ENCODE data around the gene SLIT3.

The SLIT3 gene

DNA sequence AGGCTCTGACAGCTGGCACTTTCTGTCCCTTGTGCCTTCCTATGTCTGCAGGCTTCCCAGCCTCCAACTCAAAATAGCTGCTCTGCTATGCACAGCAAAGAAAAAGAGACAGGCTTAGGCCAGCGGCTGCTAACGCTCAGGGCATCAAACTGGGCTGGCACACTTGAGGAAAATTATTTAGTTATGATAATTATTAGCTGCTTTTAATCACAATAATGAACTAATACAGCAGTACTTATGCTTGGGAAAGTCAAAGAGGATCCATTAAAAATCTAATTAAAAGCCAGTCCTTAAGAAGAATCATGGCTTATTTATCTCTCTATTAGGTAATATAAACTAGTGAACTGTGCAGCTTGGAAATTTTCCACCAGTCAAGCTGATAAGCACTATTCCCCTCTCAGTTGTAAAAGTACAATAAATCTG lies 233.2 kb downstream of the SLIT3 start:
- no peak for DNase-seq

DNA sequence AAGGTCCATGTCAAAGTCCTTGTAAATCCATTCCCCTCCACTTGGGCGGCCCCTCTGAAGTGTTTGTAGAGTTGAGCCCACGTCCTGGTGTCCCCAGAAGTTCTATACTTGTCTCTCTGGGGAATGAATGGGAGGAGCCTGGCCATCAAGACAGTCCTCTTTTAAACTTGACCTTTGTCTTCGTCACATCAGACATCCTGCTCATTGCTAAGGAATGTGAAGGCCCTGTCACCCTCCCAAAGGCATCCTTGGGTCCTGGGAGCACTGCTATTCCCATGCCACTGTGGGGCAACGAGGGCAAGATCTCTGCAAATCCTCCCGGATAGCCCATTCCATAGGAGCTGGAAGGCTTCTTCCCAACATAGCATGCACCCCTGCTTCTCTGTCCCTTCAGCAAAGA lies 235.5 kb downstream of the SLIT3 start:
- no peak for DNase-seq

DNA sequence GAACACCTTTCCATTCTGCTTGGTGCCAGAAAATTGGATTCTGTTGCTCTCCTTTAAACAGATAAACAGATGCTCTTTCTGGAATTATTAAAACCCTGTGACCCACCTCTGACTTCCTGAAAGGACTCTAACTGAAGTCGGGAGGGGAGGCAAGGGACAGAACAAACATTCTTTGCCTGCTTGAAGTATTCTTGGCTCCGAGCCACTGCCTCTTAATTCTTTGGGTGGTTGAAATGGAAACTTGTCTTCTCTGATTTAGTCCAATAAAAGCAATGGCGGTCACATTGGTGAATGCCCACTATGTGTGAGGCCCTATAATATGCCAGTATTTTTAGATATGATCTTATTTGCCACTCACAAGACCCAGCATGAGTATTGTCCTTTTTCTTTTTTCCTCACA lies 236.8 kb downstream of the SLIT3 start:
- DNase-seq, result no peak

DNA sequence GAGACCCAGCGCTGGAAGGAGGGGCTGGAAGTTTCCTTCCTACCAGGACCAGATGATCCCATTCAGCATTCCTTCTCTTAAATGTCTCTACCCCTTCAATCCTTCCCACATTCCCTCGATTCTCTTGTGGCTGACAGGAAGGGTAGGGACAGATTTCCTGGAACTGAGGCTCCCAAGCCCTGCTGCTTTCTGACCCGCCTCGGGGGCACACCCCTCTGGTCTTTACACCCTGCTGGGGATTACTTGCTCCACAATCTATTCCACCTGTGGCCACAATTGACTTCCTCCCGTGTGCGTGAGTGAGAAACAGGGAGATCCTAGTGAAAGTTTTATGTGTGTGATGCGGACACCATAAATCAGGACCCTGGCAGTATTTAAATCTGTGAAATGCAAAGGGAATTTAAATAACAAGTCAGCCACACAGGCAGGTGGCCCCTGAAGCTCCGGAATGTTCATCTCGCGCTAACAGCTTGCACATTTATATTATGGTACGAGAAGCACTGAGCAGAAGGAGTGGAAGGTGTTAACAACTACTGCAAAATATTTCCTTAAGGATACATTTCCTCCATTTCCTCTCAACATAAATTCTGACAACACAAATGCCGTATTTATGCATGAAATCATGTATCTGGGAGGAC lies 237.5 kb downstream of the SLIT3 start:
- no peak for DNase-seq

- DNase-seq, result no peak
Measured at GRCh38 chr5:169062690-169063089, 238.2 kb downstream of the SLIT3 start.

DNA sequence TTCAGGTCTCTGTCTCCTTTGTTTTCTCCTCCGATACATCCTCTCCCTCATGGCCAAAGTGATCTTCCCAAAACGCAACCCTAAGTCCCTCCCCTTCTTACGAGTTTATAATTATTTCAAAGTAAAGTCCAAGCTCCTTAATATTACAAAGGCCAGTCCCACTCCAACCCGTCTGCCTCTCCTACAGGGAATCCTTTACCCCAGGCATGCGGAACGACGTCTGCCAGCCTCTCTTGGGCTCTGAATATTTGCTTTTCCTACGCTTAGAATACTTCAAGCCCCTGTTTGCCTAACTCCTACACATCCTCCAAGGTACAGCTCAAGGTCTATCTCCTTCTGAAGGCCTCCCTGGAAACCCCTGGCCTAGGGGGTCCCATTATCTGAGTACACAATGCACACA lies 246.4 kb downstream of the SLIT3 start:
- no peak for DNase-seq

DNA sequence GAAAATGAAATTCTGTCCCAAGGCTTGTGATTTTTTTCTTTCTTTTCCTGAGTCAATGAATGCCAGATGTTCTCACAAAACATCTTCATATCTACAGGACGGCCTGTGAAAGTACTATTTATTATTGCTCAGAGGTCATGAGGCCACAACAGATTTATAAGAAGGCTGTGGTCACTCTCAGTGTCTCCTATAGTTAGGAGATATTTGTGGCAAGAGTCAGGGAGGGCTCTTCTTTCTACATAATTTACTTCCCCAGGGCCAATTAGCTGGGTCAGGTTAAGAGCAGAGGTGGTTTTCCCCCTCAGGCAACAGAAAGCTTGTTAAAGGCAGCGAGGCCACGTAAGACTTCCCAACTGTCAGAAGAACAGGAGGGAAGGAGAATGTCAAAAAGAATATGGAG lies 248.7 kb downstream of the SLIT3 start:
- no peak for DNase-seq

DNA sequence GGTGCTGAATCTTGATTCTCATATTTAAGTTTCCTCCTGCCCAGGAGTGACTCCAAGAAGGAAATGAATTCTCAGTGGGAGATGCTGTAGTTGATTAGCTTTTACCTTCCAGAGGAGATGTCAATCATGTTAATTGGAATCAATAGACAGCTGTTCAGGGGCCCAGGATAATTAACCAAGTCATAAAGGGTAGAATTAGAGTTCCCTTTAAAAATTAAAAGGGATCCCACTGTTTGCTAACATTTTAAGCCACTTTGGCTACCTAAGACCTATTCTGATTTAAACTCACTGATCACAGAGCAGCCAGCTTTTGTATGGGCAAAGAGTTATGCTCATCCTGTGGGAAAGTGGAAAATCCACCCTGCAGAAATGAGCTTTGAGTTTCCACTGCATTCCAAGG lies 249.6 kb downstream of the SLIT3 start:
- DNase-seq, result no peak

GRCh38 chr5:169050636-169051035 lies 250.3 kb downstream of the SLIT3 start:
- no peak for DNase-seq

DNA sequence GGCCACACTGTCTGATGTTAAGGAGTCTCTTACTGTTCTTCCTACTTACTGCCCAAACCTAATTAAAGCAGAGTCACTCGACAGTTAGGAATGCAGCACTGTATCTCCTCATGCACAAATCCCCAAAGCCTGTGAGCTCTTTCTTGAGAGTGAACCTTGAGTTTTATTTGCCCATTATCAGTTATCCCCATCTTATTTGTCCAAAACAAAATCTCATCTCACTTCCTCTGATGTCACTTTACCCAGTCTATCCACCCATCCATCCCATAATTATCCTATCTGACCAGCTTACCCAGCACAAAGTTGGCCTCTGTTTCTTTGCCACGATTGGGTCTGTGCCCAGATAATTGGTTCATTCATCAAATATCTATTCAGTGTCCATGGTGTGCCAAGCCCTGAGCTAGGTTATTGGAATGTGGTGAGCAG lies 250.8 kb downstream of the SLIT3 start:
- no peak for DNase-seq

- DNase-seq, result no peak
Measured at GRCh38 chr5:169049712-169050111, 251.2 kb downstream of the SLIT3 start.

DNA sequence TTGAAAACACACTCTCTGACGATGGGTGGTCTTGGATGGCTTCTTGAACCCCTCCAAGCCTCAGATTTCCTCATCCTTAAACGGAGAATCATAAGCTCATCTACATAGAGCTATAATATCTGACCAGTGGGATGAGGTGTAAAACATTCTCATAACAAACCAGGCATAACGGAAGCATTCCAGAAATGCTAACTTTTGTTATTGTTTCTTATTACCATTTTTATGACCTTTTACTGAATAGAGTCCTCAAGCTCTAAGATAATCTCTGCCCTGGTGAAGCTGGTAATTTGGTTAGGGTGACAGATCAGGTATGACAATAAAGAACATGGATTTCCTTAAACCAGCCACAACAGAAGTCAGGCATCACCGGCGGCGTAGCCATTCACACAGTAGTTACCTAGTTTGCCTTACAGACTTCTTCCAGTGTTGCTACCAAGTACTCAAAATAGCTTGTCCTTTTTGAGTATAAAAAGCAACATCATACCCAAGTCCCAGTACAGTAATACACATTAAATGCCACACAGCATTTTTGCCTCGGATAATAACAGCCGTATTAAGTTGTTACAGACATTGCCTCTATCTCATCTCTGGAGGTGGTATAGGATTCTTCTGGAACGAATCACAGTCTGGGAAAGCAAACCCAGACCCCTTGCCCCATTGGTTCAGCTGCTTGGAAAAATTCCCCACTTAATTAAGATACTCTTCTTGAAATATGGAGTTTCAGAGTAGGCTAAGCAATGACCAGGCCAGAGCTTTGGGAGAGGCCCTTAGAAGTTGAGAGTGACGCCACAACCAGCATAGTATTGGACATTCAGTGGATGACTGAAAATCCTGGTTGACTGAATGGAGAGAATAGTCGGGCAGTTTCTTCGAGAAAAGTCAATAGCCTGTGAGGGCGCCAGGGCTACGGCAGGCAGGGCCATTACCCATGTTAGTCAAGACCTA lies 252.5 kb downstream of the SLIT3 start:
- DNase-seq, result no peak

DNA sequence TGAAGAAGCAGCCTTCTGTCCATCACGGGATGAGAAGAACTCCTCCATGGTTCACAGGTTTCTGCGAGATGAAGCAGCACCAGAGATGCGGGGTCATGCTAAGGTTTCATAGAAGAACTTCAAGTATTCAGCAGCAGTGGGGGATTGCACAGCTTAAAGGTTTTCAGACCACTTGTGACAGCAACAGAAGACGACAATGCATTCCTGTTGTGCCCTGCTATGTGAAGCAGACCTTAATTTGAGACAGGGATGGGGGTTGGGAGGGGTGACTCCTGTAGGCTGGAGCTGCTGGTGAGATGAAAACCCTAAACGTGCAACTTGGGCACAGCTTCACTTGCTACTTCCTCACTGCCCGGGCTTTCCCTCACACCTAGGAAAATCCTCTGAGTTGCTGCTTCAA lies 256.0 kb downstream of the SLIT3 start:
- DNase-seq, result no peak

- no peak for DNase-seq
Measured at GRCh38 chr5:169041180-169041579, 259.8 kb downstream of the SLIT3 start.

DNA sequence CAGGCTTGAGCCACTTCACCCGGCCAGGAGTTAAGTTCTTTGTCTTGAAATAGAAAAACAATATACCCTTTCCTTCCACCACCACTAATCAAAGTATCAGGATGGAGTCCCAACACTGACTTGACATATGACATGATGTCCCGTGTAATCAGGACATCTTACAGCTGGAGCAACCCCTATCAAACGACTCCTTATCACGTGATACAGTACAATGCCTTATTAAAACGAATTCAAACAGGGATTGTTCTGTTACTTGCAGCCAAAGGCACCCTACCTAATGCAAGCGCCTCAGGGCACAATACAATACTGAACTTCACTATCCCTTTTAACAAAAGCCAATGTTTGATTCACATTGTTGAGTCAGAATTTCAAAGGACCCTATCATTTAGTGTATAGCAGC lies 261.3 kb downstream of the SLIT3 start:
- no peak for DNase-seq

GRCh38 chr5:169037466-169037865 lies 263.5 kb downstream of the SLIT3 start:
- DNase-seq, result no peak

GRCh38 chr5:169036079-169036805 lies 264.7 kb downstream of the SLIT3 start:
- no peak for DNase-seq

GRCh38 chr5:169029661-169030274 lies 271.2 kb downstream of the SLIT3 start:
- no peak for DNase-seq

DNA sequence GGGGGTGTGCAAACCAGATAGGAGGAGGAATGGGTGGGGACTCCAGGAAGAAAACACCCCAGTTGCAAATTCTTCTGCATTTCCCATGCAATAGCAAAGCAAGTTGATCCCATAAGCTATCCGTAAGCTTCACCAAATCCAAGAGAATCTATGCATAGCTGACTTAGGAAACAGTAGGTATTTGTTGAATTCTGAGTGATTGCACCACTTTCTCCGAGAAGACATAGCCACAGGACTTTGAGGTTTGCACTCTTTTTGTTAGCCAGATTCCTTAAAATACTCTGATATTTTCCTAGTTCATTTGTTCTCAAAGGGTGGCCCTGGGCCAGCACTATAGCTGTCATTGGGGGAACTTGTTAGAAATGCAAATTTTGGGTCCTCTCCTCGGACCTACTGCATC lies 271.9 kb downstream of the SLIT3 start:
- DNase-seq, result no peak

DNA sequence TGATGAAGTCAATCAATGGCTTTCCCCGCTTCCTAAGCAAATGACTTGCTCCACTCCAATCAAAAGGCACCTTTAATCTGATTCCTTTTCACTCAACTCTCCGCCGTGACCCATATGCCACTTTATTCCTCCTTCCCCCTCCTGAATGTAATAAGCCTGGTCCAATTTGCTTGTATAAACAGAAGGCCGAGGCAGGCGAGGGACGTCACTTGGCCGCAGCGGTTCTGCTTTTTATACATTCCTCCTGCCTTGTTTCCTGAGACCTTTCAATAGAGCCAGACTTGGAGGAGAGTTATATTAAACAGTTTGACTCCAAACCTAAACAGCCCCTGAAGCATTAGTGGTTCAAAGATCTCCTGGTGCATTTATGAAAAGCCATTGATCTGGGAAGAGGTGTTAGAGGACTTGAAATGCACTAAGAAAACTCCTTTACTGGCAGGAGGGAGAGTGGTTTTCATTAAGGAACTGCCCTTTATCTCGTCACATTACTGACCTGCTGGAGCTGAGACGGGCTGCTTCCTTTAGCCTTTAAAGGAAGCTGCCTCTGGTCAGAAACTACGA lies 273.4 kb downstream of the SLIT3 start:
- DNase-seq, result no peak

- DNase-seq, result no peak
Measured at GRCh38 chr5:169025491-169025890, 275.4 kb downstream of the SLIT3 start.

DNA sequence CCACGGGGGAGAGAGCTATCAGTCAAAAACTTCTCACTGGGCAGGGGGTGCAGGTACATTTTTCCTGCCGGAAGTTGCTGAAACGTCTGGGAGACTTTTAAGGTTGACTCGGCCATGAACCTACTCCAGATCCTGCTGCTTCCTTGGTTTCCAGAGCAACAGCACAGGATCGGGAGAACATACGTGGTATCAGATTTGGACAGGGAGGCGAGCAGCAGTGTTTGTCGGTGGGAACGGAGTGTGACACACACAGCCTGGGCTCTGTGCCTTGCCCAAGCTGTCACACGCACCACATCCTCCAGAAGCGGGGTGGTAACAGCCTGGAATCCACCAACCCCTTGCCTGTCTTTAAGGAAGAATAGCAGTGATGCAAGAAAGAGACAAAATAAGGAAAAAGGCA lies 276.5 kb downstream of the SLIT3 start:
- no peak for DNase-seq

GRCh38 chr5:169022718-169023117 lies 278.2 kb downstream of the SLIT3 start:
- no peak for DNase-seq

Data from activated CD4-positive, CD25-positive, alpha-beta regulatory T cell treated with anti-CD3 and anti-CD28 coated beads, Interleukin-2, amount 50 U/mL, for 72 hours (primary cell).